GM12878 (cell line): Measurements from ENCODE around the gene GNGT1. TPM values are rescaled to one million over a fixed set of nuclear protein-coding genes. Genes with fewer than 3 reads are reported as not detected.

Source experiments
- ATAC-seq: fragments of 200-7000 bp; cut with Tn5 transposase; 3 replicates; pipeline ENCODE4 v1.9.1; 2020; ENCODE audit warnings: mild to moderate bottlenecking, moderate library complexity
- BruUV-seq: library from RNA; stranded (reverse); fragments of 400-500 nt; replicated peaks from 2 replicates; lab custom pipeline; 2021; lab: Mats Ljungman, UMichigan
- CTCF ChIA-PET: fragments of 300-600 bp; sonication (Branson Sonifier 250); formaldehyde crosslinking; extraction: SDS; loops from one replicate; lab custom pipeline; 2021; ENCODE audit warnings: inconsistent platforms; lab: Yijun Ruan, JAX
- POLR2A ChIA-PET: fragments of 350-600 bp; formaldehyde crosslinking; extraction: SDS; loops from one replicate; lab custom pipeline; 2021; ENCODE audit warnings: inconsistent platforms; lab: Charles Lee
- RAD21 ChIA-PET: fragments of 300-600 bp; sonication (Branson Sonifier 250); formaldehyde crosslinking; loops from one replicate; lab custom pipeline; 2023; ENCODE audit warnings: antibody characterized with exemption; ENCODE audit not compliant: unreplicated experiment; lab: Charles Lee
- SMC1A ChIA-PET: fragments of 300-600 bp; sonication (Branson Sonifier 250); formaldehyde crosslinking; loops from one replicate; lab custom pipeline; 2023; ENCODE audit not compliant: unreplicated experiment, uncharacterized antibody; lab: Charles Lee
- DNase-seq: peaks from one replicate; pipeline ENCODE4 v3.0.0-alpha.2; 2011; ENCODE audit warnings: low read depth, low spot score
- FAIRE-seq: peaks from 3 replicates; lab custom pipeline; 2011; peaks lifted over from hg19 to GRCh38; lab: Jason Lieb, UNC
- H2AFZ ChIP-seq: 2 replicates; pipeline ENCODE4 v1.6.0; 2011; ENCODE audit warnings: low read depth, low read length, control low read depth; ENCODE audit not compliant: control insufficient read depth
- H3K27ac ChIP-seq: 2 replicates; pipeline ENCODE4 v1.5.1; 2011; ENCODE audit warnings: control low read depth; ENCODE audit not compliant: control insufficient read depth, insufficient read depth
- H3K27me3 ChIP-seq, 2 experiments: replicated peaks in 1 of 2; 2 replicates each; pipeline versions ENCODE4 v1.6.0 to v1.6.1; 2011; ENCODE audit warnings: low read length in 1 of 2; ENCODE audit not compliant: control insufficient read depth in 2 of 2, insufficient read depth in 2 of 2
- H3K36me3 ChIP-seq, 2 experiments: 2 replicates each; pipeline ENCODE4 v1.5.1; 2011; ENCODE audit warnings: low read length in 1 of 2; ENCODE audit not compliant: control insufficient read depth in 2 of 2, insufficient read depth in 2 of 2
- H3K4me1 ChIP-seq: 2 replicates; pipeline ENCODE4 v1.6.1; 2011; ENCODE audit warnings: mild to moderate bottlenecking, low read length, moderate library complexity, mixed read lengths; ENCODE audit not compliant: control insufficient read depth, insufficient read depth
- H3K4me2 ChIP-seq: 2 replicates; pipeline ENCODE4 v1.6.0; 2011; ENCODE audit warnings: control low read depth; ENCODE audit not compliant: control insufficient read depth, insufficient read depth
- H3K4me3 ChIP-seq: fragments of 200-600 bp; sonication (generic); 2 replicates; pipeline ENCODE4 v1.5.1; 2016
- H3K79me2 ChIP-seq: 2 replicates; pipeline ENCODE4 v1.6.0; 2011; ENCODE audit warnings: low read length; ENCODE audit not compliant: control insufficient read depth, insufficient read depth
- H3K9ac ChIP-seq: 2 replicates; pipeline ENCODE4 v1.8.0; 2011; ENCODE audit warnings: low read length, control low read depth, mixed read lengths; ENCODE audit not compliant: control insufficient read depth, insufficient read depth
- H3K9me3 ChIP-seq: replicated peaks from 3 replicates; pipeline ENCODE4 v1.5.1; 2011; ENCODE audit warnings: mild to moderate bottlenecking, low read length; ENCODE audit not compliant: control insufficient read depth, insufficient read depth
- H4K20me1 ChIP-seq: 2 replicates; pipeline ENCODE4 v1.6.0; 2011; ENCODE audit not compliant: control insufficient read depth, insufficient read depth
- ATF3 ChIP-seq: IDR thresholded peaks from 2 replicates; pipeline ENCODE4 v1.6.1; 2011; ENCODE audit warnings: low read depth, mild to moderate bottlenecking, low read length, moderate library complexity, borderline replicate concordance; ENCODE audit errors: extremely low read depth
- BMI1 ChIP-seq: fragments of 450-650 bp; IDR thresholded peaks from 2 replicates; pipeline ENCODE4 v1.6.1; 2016; ENCODE audit warnings: mild to moderate bottlenecking, moderate library complexity, borderline replicate concordance
- CBX5 ChIP-seq: sonication (generic); IDR thresholded peaks from 2 replicates; pipeline ENCODE4 v1.6.1; 2016; ENCODE audit warnings: low read depth, moderate library complexity, mild to moderate bottlenecking, inconsistent platforms
- CEBPB ChIP-seq, 2 experiments: fragments of 150-350 bp in 1 of 2; IDR thresholded peaks; 2 replicates each; pipeline ENCODE4 v1.6.1; 2012 to 2014; ENCODE audit warnings: low read depth in 2 of 2, low read length in 2 of 2, borderline replicate concordance in 1 of 2, inconsistent platforms in 1 of 2
- CHD4 ChIP-seq: fragments of 200-600 bp; sonication (generic); IDR thresholded peaks from 2 replicates; pipeline ENCODE4 v1.6.1; 2016; ENCODE audit warnings: mild to moderate bottlenecking
- GABPA ChIP-seq: IDR thresholded peaks from 2 replicates; pipeline ENCODE4 v1.6.1; 2014; ENCODE audit warnings: antibody characterized with exemption, low read depth, mild to moderate bottlenecking, inconsistent platforms
- IKZF1 ChIP-seq: fragments of 450-650 bp; conservative IDR thresholded peaks from 2 replicates; pipeline ENCODE4 v1.6.1; 2017; ENCODE audit warnings: antibody characterized with exemption, mild to moderate bottlenecking
- NRF1 ChIP-seq: conservative IDR thresholded peaks from 2 replicates; pipeline ENCODE4 v1.6.1; 2011; ENCODE audit warnings: mild to moderate bottlenecking, low read depth, low read length, improper control_type of control experiment
- POLR2AphosphoS5 ChIP-seq: IDR thresholded peaks from 2 replicates; pipeline ENCODE4 v1.6.1; 2011; ENCODE audit warnings: mild to moderate bottlenecking, low read length, inconsistent platforms
- RAD21 ChIP-seq: IDR thresholded peaks from 2 replicates; pipeline ENCODE4 v1.6.1; 2011; ENCODE audit warnings: mild to moderate bottlenecking, low read depth, low read length, moderate library complexity; ENCODE audit not compliant: insufficient read depth
- RAD51 ChIP-seq: fragments of 450-650 bp; IDR thresholded peaks from 2 replicates; pipeline ENCODE4 v1.6.1; 2016; ENCODE audit warnings: moderate library complexity, mild to moderate bottlenecking, inconsistent platforms
- RFX5 ChIP-seq: IDR thresholded peaks from 2 replicates; pipeline ENCODE4 v1.6.1; 2011; ENCODE audit warnings: low read depth, low read length, improper control_type of control experiment
- USF1 ChIP-seq: IDR thresholded peaks from 2 replicates; pipeline ENCODE4 v1.6.1; 2011; ENCODE audit warnings: borderline replicate concordance, low read depth, mild to moderate bottlenecking, moderate library complexity, mixed read lengths, low read length; ENCODE audit not compliant: insufficient read depth; ENCODE audit errors: extremely low read length
- ZNF217 ChIP-seq: fragments of 450-650 bp; IDR thresholded peaks from 2 replicates; pipeline ENCODE4 v1.6.1; 2017; ENCODE audit warnings: antibody characterized with exemption, mild to moderate bottlenecking
- WGBS: methylation state at CpG from one replicate; pipeline ENCODE4 v1.1.6; 2016; ENCODE audit warnings: low lambda C conversion rate; ENCODE audit not compliant: insufficient replicate concordance, insufficient coverage; ENCODE audit errors: missing lambda C conversion rate; 5-methylcytosine and 5-hydroxymethylcytosine counted together
- in situ Hi-C: fragments of 300-500 bp; cut with MboI; formaldehyde crosslinking; loops from 9 replicates; pipeline ENCODE4 v1.14.3; 2018; ENCODE audit warnings: mixed read lengths
- intact Hi-C: fragments of 100-400 bp; cut with micrococcal nuclease; formaldehyde crosslinking; loops from one replicate; pipeline ENCODE4 v1.14.2; 2022; ENCODE audit not compliant: unreplicated experiment
- polyA plus RNA-seq, 11 experiments: library from polyadenylated mRNA; depleted of rRNA in 4 of 11; unstranded in 6 of 11; stranded (reverse) in 5 of 11; fragments of >200 nt; fragmentation: Nextera tagmentation in 4 of 11; fragmentation: Illumina TruSeq in 1 of 11; extraction: Ambion mirVana in 4 of 11; extraction: Trizol in 1 of 11; gene quantifications; 1 replicate in 1 of 11; 2 replicates in 10 of 11; pipeline versions ENCODE4 v1.2.1 to v1.2.3, GENCODE V29; 2011 to 2016; ENCODE audit warnings: inconsistent platforms in 2 of 11, missing spikeins in 2 of 11, low read depth in 1 of 11
- total RNA-seq, 4 experiments: library from RNA; depleted of rRNA in 3 of 4; stranded (reverse); fragments of >200 nt in 3 of 4; fragmentation: Illumina TruSeq in 1 of 4; extraction: Trizol in 1 of 4; gene quantifications; 2 replicates each; pipeline versions ENCODE4 v1.2.1 to v1.2.3, GENCODE V29; 2013 to 2021

GNGT1 gene
- total and polyA plus RNA-seq, 10 of the 15 experiments (the other 5 are each of a cell fraction or from before 2014, with no cell fraction given) = not detected

GRCh38 chr7:93948106-93948505, 41.7 kb downstream of the GNGT1 start:
- ChIA-PET CTCF (interaction anchor here (0.7 to 1.5 kb wide), 2 partner anchors 46 to 275 kb away, joined by 3 read pairs; no protein-coding TSS in a partner anchor), SMC1A (interaction anchor here (1.1 kb wide), 1 partner anchor 9 kb away, joined by 4 read pairs; no protein-coding TSS in a partner anchor), RAD21 (interaction anchor here (1.2 kb wide), 1 partner anchor 13 kb away, joined by 3 read pairs; no protein-coding TSS in a partner anchor), POLR2A (no interaction called here)
- Histone ChIP-seq H3K4me2 (no peak overlapping the region), H3K4me3 (no peak overlapping the region), H3K9ac (no peak overlapping the region), H3K27me3 (no peaks in the 10 kb centered on the region), H3K27ac (no peak overlapping the region), H3K79me2 (no peaks in the 10 kb centered on the region), H4K20me1 (no peaks in the 10 kb centered on the region), H3K9me3 (no peaks in the 10 kb centered on the region), H3K36me3 (no peaks in the 10 kb centered on the region), H3K4me1 (no peaks in the 10 kb centered on the region), H2AFZ (no peak overlapping the region)
- FAIRE-seq (no peak), ATAC-seq (no peak), DNase-seq (no peak)
- in situ Hi-C loops = no loop called here
- no TSS peak for BruUV-seq
- 4% methylated on average over 1 of the region's 1 CpG for WGBS
- TF ChIP-seq RAD51 (no peak), POLR2AphosphoS5 (no peak), ATF3 (no peak), CBX5 (no peak), RAD21 (no peak), CHD4 (no peak), USF1 (no peak), NRF1 (no peak), BMI1 (no peak), CEBPB (IDR thresholded peaks at IDR 0.05; ENCODE audit: borderline replicate concordance in 1 of 2, low read depth in 2 of 2, low read length in 2 of 2) (no peak), IKZF1 (no peak), GABPA (no peak), ZNF217 (no peak), RFX5 (no peak)
- intact Hi-C loops = no loop called here
